ENCODE data around the gene SLC13A2.

GRCh38 chr17:28469376-28469775, 4.1 kb upstream of the SLC13A2 start:
- TF ChIP-seq CTCF (IDR thresholded peaks at IDR 0.05 in 4 of 5, conservative IDR thresholded peaks at IDR 0.05 in 1 of 5) = no peak
- no peak for TF ChIP-seq POLR2A (IDR thresholded peaks at IDR 0.05)

Data from gastrocnemius medialis (tissue), 4 donors.